Kidney glomerular epithelial cell (primary cell): ENCODE data around the gene LRRC27.

Experiments used
- DNase-seq: peaks from one replicate; lab custom pipeline; 2025; lab: John Stamatoyannopoulos, UW

The LRRC27 gene

DNA sequence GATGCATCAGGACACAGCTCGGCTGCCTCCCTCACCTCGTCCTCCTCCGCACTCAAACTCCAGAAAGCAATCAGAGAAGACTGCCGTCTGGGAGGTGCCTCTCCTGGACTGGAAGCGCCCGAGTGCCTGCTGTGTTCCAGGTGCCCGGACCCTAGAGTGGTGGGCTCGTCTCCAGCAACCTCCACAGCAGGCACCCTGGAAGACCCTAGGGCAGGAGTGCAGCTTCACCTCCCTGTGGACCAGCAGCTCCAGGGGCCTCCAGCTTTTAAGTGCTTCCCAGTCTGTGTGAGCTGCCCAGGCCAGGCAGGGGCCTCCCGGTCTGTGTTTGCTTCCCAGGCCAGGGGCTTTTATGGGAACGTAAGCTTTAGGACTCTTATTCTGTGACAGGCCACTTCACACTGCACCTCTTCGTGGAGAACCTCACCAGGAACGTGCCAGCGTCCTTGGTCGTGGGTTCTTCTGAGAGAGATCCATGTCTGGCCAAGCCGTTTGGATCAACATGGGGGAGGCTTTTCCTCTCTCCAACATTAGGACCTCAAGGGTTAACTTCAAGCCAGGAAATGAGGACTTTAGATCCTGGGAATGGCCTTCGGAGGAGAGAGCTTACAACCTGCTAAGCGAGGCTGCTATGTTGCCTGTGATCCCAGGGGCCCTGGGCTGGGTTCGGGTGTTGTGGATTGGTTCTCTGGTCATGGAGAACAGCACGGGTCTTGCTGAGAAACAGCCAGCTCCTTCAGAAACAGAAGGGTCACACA lies 59.1 kb downstream of the LRRC27 start:
- DNase-seq, result no peak

DNA sequence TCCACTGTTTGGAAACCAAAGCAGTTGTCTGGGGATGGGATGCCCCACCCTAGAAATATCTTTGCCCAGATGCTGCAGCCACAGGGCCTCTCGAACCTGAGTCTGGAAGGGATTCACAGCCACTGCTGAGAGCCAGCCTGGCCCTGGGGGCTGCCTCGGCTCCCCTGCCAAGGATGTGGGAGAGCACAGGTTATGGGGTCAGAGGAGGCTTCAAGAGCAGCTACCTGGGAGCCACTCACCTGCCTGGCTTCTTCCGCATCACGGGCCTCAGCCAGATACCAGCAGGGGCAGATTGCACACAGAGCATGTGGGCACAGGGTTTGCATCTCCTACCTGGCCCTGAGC lies 59.7 kb downstream of the LRRC27 start:
- no peak for DNase-seq

GRCh38 chr10:132392184-132392800 lies 60.3 kb downstream of the LRRC27 start:
- no peak for DNase-seq

DNA sequence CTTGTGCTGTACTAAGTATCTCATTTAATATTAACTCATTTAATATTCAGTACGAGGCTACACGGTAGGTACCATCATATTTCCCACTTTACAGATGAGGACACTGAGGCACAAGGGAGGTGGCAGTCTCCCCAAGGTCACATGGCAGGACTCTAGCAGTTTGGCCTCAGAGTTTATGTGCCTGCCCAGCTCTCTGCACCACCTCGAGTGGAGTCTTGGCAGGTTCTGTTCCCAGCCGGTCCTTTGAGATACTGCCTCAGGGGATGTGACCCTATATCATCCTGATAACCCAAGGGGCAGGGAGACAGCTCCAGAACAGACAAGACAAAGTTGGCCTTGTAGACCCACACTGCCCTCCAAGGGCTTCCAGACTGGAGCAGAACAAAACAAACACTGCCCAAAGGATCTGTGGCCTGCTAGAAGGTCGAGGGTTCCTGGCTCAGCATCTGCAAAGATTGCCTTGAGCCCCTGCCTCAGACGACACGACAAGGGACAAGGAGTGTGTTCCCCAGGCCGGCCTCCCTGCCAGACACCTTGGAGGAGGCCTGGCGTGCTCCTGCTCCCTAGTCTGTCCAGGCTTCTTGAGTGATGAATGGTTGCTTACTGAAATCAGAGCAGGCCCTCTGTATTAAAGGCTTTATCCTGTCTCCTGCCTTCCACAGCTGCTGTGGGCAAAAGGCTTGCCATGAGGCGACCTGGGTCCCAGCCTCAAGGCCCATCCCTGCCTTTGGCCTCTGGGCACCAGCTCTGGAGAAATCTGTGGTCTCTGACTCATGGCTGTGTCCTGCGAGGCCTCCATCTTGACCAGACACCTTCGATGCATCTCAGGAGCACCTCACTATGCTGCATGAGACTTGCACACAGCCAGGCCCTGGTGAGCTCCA lies 61.1 kb downstream of the LRRC27 start:
- DNase-seq, result no peak

DNA sequence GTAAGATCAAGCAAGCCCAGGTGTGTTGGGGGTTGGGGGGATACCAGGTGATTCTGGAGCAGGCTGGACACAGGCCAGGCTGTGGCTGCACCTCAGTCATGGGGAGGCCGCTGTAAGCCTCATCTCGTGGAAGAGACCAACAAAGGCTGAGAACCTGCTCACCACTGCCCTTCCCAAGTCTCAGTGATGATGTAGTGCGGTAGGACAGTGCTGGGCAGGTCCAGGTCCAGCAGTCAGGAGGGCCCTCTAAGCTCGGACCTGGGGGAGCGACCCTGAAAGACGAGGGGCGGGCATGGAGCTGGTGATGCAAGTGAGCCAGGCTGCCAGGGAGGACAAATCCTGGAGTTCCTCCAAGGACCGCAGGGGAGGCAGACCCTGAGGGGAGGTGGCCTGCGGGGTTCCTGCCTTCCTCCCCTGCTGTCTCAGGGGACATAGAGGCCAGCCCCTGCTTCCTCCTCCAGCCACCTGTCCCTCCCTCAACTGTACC lies 61.7 kb downstream of the LRRC27 start:
- no peak for DNase-seq

GRCh38 chr10:132394201-132394811 lies 62.3 kb downstream of the LRRC27 start:
- DNase-seq, result no peak

- no peak for DNase-seq
Measured at GRCh38 chr10:132394936-132395703, 63.1 kb downstream of the LRRC27 start.

DNA sequence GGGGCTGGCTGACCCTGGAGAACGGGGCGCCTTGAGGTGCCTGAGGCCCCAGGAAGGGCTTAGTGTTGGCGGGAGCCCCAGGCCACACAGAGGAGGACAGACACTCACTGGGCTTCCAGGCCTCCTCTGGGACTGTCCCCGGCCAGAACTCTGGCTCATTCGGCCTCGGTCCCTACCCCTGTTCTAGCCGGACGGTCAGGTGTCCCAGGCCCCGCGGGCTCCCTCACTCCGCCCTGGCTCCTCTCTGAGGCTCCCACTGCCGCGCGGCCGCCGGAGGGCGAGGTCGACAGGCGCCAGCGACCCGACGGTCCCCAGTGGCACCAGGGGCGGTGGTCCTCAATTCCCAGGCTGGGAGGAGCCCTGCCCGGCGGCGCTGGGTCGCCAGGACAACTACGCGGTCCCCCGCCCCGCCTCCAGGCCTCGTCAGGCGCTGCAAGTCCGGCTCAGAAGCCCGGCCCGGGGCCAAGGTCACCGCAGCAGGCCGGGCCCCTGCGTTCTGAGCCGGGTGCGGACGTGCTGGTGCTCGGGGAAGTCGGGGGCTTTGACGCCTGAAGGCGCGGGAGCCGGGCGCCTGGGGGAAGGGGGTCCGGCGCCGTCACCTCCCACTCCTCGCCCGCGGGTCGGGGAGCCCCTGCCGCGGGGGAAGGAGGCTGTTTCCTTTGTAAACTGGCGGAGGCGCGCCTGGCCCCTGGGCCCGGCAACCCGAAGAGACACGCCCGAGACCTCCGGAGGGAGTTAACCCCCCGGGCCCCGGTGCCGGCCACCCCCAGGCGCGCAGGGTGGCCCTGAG lies 63.9 kb downstream of the LRRC27 start:
- DNase-seq, result no peak

DNA sequence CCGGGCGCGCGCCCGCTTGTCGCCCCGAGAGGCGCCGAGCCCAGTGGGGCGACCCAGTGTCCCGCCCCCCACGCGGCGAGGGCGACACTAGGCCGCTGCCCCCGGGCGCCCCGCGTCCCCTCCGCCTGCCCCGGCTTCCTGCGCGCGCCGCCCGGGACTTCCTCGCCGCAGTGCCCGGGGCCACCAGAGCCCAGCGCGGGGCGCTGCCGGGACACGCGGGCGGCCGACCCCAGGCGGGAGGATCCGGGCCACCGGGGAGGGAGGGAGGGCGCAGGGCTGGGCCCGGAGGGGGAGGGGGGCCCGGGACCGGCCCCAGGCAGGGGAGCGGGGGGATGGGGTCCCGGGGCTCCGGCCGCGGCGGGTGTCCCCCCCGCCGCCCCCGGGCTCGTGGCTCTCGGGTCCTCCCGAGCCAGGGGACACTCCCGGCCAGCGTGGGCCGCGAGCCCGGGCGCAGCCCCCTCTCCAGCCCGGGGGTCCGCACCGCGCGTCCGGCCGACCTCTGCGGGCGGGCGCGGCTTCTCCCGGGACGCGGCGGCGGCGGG lies 64.6 kb downstream of the LRRC27 start:
- no peak for DNase-seq

DNA sequence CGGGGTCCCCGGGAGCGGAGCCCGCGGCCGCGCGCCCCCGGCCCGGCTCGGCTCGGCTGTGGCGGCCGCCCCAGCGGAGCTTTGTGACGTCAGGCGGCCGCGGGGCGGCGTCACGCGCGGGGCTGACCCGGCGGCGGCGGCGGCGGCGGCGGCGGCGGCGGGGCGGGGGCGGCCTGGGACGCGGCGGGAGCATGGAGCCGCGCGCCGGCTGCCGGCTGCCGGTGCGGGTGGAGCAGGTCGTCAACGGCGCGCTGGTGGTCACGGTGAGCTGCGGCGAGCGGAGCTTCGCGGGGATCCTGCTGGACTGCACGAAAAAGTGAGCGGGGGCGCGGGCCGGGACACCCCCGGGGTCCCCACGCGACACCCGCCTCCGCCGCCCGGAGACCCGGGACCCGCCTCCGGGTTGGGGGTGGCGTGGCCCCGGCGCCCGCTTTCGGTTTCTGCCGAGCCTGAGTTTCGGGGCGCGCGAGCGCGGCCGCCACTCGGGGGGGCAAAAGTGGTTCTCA lies 65.1 kb downstream of the LRRC27 start, which contains the start of gene PWWP2B:
TSS of gene PWWP2B (plus strand) at position 165 of the 506 bp plus-strand sequence. CDS start at position 192, 27 bp downstream.
- no peak for DNase-seq

DNA sequence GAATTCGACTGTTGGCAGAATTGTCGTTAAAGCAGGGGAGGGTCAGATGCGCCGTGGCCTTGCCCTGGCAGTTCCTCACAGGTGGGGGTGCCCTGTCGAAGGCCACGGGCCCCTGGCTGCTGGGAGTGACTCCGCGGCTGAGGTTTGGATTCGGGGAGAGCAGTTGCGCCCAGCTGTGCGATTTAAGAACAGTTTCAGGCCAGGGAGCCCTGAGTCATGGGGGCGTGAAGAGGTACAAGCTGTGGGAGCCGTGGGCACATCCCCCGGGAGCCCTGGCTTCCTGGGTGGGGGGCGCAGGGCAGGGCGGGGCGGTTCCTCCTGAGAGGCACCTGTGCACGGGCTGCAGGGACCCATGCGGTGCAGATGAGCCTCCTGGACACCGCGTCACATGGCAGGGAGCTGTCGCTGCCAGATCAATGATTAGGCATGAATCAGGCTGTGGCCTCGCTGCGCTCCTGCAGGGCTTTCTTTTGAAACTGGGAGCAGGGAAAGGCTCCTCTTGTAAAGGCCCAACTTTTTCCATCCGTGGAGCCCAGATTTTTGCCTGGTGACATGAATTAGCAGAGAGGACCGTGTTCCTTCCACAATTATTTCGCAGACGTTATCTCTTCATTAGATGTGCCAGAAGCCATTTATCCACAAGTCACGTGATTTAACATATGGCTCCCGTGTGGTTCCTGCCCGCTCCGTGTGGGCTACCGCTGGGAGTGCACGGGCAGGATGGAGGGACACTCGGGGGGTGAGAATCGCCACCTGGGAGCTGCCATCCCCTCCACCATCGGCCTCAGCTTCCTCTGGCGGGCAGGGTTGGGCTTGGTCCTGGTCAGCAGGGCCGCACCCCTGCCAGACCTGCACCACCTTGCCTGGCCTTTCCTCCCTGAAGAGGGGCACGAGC lies 65.9 kb downstream of the LRRC27 start:
- no peak for DNase-seq

GRCh38 chr10:132398566-132398991 lies 66.6 kb downstream of the LRRC27 start:
- DNase-seq, result no peak

GRCh38 chr10:132399117-132400035 lies 67.4 kb downstream of the LRRC27 start:
- no peak for DNase-seq

GRCh38 chr10:132400041-132400546 lies 68.1 kb downstream of the LRRC27 start:
- no peak for DNase-seq

GRCh38 chr10:132400547-132401151 lies 68.7 kb downstream of the LRRC27 start:
- no peak for DNase-seq

DNA sequence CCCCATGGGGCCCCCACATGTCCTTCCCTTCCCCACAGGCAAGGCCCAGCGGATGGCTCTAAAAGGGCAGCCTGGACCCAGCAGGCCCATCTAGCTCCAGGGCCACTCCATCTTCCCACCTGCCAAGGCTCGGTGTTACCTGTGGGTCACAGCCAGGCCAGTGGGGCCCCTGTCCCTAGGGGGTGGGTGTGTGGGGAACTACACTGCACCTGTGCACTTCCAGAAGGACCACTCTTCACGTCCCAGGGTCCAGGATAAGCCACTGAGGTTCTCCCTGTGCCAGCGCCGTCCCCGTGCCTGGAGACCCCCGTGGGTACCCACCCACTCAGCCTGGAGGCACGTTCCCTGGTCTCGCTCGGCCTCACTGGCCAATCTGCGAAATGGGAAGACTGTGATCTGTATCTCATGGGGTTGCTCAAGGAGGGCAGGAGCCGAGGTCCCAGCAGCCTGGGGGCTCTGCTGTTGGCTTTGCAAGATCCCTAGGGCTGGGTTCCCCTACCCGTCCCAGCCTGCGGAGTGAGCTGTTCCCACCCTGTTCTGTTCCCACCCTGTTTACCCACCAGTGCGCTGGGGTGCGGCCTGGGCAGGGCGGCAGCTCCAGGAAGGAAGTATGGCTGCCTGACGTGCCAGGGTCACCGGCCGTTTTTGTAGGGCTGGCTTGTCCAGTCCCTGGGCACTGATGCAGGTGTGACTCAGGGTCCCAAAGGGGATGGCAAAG lies 69.6 kb downstream of the LRRC27 start:
- DNase-seq, result no peak
